Mesendoderm (in vitro differentiated cells): ENCODE measurements around the gene PCSK1.

Experiments
- DNase-seq: peaks from one replicate; pipeline ENCODE4 v3.0.0; 2013
- H2AK5ac ChIP-seq: 2 replicates; pipeline ENCODE4 v1.6.1; 2013; ENCODE audit warnings: low read length, inconsistent platforms
- H2BK120ac ChIP-seq: 2 replicates; pipeline ENCODE4 v1.6.1; 2013; ENCODE audit warnings: low read depth, mild to moderate bottlenecking, low read length, moderate library complexity, mixed read lengths
- H2BK15ac ChIP-seq: replicated peaks from 2 replicates; pipeline ENCODE4 v1.6.1; 2013; ENCODE audit warnings: low read depth, mild to moderate bottlenecking, moderate library complexity
- H2BK5ac ChIP-seq: 2 replicates; pipeline ENCODE4 v1.6.1; 2013; ENCODE audit warnings: low read length, inconsistent platforms
- H3K18ac ChIP-seq: 2 replicates; pipeline ENCODE4 v1.6.1; 2013; ENCODE audit warnings: mild to moderate bottlenecking, low read length, mixed read lengths
- H3K23ac ChIP-seq: one replicate; pipeline ENCODE4 v1.6.1; 2013; ENCODE audit warnings: low read length
- H3K27ac ChIP-seq: 2 replicates; pipeline ENCODE4 v1.5.1; 2013; ENCODE audit warnings: low read depth, mild to moderate bottlenecking, inconsistent platforms, low read length, moderate library complexity
- H3K27me3 ChIP-seq: 2 replicates; pipeline ENCODE4 v1.6.1; 2013; ENCODE audit warnings: low read length, control low read depth, mild to moderate bottlenecking, inconsistent platforms; ENCODE audit not compliant: insufficient read depth, poor library complexity
- H3K36me3 ChIP-seq: 2 replicates; pipeline ENCODE4 v1.6.1; 2013; ENCODE audit warnings: low read length, inconsistent platforms; ENCODE audit not compliant: control insufficient read depth, insufficient read depth
- H3K4ac ChIP-seq: one replicate; pipeline ENCODE4 v1.6.1; 2013; ENCODE audit warnings: low read depth, mild to moderate bottlenecking, low read length, moderate library complexity
- H3K4me1 ChIP-seq: 2 replicates; pipeline ENCODE4 v1.6.1; 2013; ENCODE audit warnings: low read depth, low read length, inconsistent platforms; ENCODE audit not compliant: control insufficient read depth
- H3K4me2 ChIP-seq: 2 replicates; pipeline ENCODE4 v1.6.1; 2013; ENCODE audit warnings: low read length
- H3K4me3 ChIP-seq: 2 replicates; pipeline ENCODE4 v1.5.1; 2013; ENCODE audit warnings: mild to moderate bottlenecking, low read length
- H3K56ac ChIP-seq: one replicate; pipeline ENCODE4 v1.6.1; 2013; ENCODE audit warnings: low read length
- H3K79me1 ChIP-seq: 2 replicates; pipeline ENCODE4 v1.6.1; 2013; ENCODE audit warnings: low read length, inconsistent platforms
- H3K79me2 ChIP-seq: 2 replicates; pipeline ENCODE4 v1.6.1; 2013; ENCODE audit warnings: mild to moderate bottlenecking, low read length; ENCODE audit not compliant: control insufficient read depth, insufficient read depth
- H3K9ac ChIP-seq: 2 replicates; pipeline ENCODE4 v1.6.1; 2013; ENCODE audit warnings: low read length, inconsistent platforms
- H4K5ac ChIP-seq: one replicate; pipeline ENCODE4 v1.6.1; 2013; ENCODE audit warnings: low read length
- H4K8ac ChIP-seq: one replicate; pipeline ENCODE4 v1.6.1; 2013; ENCODE audit warnings: low read depth, mild to moderate bottlenecking, control low read depth, low read length, moderate library complexity
- WGBS: extraction: QIAGEN DNeasy Blood & Tissue Kit; methylation state at CpG from one replicate; pipeline ENCODE4 v1.1.7; 2013; ENCODE audit warnings: low lambda C conversion rate, missing lambda C conversion rate; ENCODE audit not compliant: insufficient coverage; ENCODE audit errors: extremely low coverage; 5-methylcytosine and 5-hydroxymethylcytosine counted together

PCSK1 gene

DNA sequence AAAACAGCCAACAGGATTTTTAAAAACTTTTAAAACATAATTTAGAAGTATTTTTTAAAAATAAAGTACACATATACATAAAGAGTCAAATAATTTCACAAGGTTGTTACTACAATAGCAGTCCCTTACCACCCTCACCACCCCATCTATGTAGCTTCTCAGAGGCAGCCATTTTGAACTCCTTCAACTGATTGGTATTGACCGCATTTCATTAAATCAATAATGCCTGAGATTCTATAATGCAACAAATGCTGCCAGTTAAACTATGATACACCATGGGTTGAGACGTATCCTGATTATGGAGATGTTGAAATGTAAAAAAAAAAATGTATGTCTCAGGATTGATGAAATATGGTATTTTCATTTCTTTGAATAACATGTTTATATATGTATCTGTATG lies 78.8 kb downstream of the PCSK1 start:
- Histone ChIP-seq H3K56ac (no peak overlapping the region), H2BK5ac (no peak overlapping the region), H3K4ac (no peak overlapping the region), H3K27me3 (no peaks in the 10 kb centered on the region), H3K36me3 (no peaks in the 10 kb centered on the region), H3K4me3 (no peak overlapping the region), H2BK120ac (no peak overlapping the region), H3K79me2 (no peaks in the 10 kb centered on the region), H2BK15ac (no peak overlapping the region), H3K9ac (no peak overlapping the region), H4K8ac (no peak overlapping the region), H2AK5ac (no peak overlapping the region), H3K27ac (no peak overlapping the region), H3K18ac (no peak overlapping the region), H3K4me2 (no peak overlapping the region), H3K79me1 (no peaks in the 10 kb centered on the region), H4K5ac (no peak overlapping the region), H3K23ac (no peak overlapping the region), H3K4me1 (no peaks in the 10 kb centered on the region)
- WGBS, result no CpG with 5 or more reads among the region's 2 CpGs
- DNase-seq, result no peak

GRCh38 chr5:96353220-96353619 lies 79.8 kb downstream of the PCSK1 start:
- H3K27me3 ChIP-seq, result no peaks in the 10 kb centered on the region
- no peak for DNase-seq
- no peak overlapping the region for H3K18ac ChIP-seq
- H3K23ac ChIP-seq, result no peak overlapping the region
- no peak overlapping the region for H4K5ac ChIP-seq
- H3K9ac ChIP-seq, result no peak overlapping the region
- no CpG with 5 or more reads among the region's 1 CpG for WGBS
- H2AK5ac ChIP-seq, result no peak overlapping the region
- H3K79me2 ChIP-seq, result no peaks in the 10 kb centered on the region
- H3K4me2 ChIP-seq, result no peak overlapping the region
- no peak overlapping the region for H3K4ac ChIP-seq
- no peak overlapping the region for H3K56ac ChIP-seq
- H3K79me1 ChIP-seq, result no peaks in the 10 kb centered on the region
- no peak overlapping the region for H2BK15ac ChIP-seq
- H2BK120ac ChIP-seq, result no peak overlapping the region
- H2BK5ac ChIP-seq, result no peak overlapping the region
- H3K4me1 ChIP-seq, result no peaks in the 10 kb centered on the region
- H3K36me3 ChIP-seq, result no peaks in the 10 kb centered on the region
- no peak overlapping the region for H3K4me3 ChIP-seq
- H3K27ac ChIP-seq, result no peak overlapping the region
- H4K8ac ChIP-seq, result no peak overlapping the region

- H3K18ac ChIP-seq, result no peak overlapping the region
- no peak overlapping the region for H2AK5ac ChIP-seq
- no peak overlapping the region for H3K4me2 ChIP-seq
- WGBS, result no CpG with 5 or more reads among the region's 2 CpGs
- H3K27ac ChIP-seq, result no peak overlapping the region
- no peak overlapping the region for H4K8ac ChIP-seq
- no peak overlapping the region for H2BK15ac ChIP-seq
- no peak overlapping the region for H3K4ac ChIP-seq
- H3K79me1 ChIP-seq, result no peaks in the 10 kb centered on the region
- no peak for DNase-seq
- H3K9ac ChIP-seq, result no peak overlapping the region
- H2BK120ac ChIP-seq, result no peak overlapping the region
- no peak overlapping the region for H2BK5ac ChIP-seq
- no peaks in the 10 kb centered on the region for H3K4me1 ChIP-seq
- H4K5ac ChIP-seq, result no peak overlapping the region
- H3K36me3 ChIP-seq, result no peaks in the 10 kb centered on the region
- H3K27me3 ChIP-seq, result no peaks in the 10 kb centered on the region
- H3K56ac ChIP-seq, result no peak overlapping the region
- H3K79me2 ChIP-seq, result no peaks in the 10 kb centered on the region
- no peak overlapping the region for H3K4me3 ChIP-seq
- no peak overlapping the region for H3K23ac ChIP-seq
Measured at GRCh38 chr5:96350678-96351077, 82.4 kb downstream of the PCSK1 start.

- DNase-seq, result no peak
- WGBS, result no CpG with 5 or more reads among the region's 1 CpG
Measured at GRCh38 chr5:96348536-96348935, 84.5 kb downstream of the PCSK1 start.

GRCh38 chr5:96347502-96348292 lies 85.4 kb downstream of the PCSK1 start:
- H3K4me1 ChIP-seq, result no peaks in the 10 kb centered on the region

More at GRCh38 chr5:96348536-96348935, 84.5 kb downstream of the PCSK1 start:
- Histone ChIP-seq H3K4me3 (no peak overlapping the region), H2BK120ac (no peak overlapping the region), H3K79me1 (no peaks in the 10 kb centered on the region), H3K4me1 (no peaks in the 10 kb centered on the region), H2AK5ac (no peak overlapping the region), H4K5ac (no peak overlapping the region), H3K27ac (no peak overlapping the region), H3K36me3 (no peaks in the 10 kb centered on the region), H4K8ac (no peak overlapping the region), H3K4ac (no peak overlapping the region), H3K18ac (no peak overlapping the region), H3K4me2 (no peak overlapping the region), H3K27me3 (no peaks in the 10 kb centered on the region), H2BK15ac (no peak overlapping the region), H3K56ac (no peak overlapping the region), H2BK5ac (no peak overlapping the region), H3K9ac (no peak overlapping the region), H3K79me2 (no peaks in the 10 kb centered on the region), H3K23ac (no peak overlapping the region)

More at GRCh38 chr5:96347502-96348292, 85.4 kb downstream of the PCSK1 start:
- Histone ChIP-seq H2BK5ac (no peak overlapping the region), H3K23ac (no peak overlapping the region), H3K56ac (no peak overlapping the region), H3K4ac (no peak overlapping the region), H3K27me3 (no peaks in the 10 kb centered on the region), H3K27ac (no peak overlapping the region), H2BK15ac (no peak overlapping the region), H3K36me3 (no peaks in the 10 kb centered on the region), H2BK120ac (no peak overlapping the region), H3K79me2 (no peaks in the 10 kb centered on the region), H4K5ac (no peak overlapping the region), H4K8ac (no peak overlapping the region), H3K18ac (no peak overlapping the region), H3K9ac (no peak overlapping the region), H3K79me1 (no peaks in the 10 kb centered on the region), H3K4me3 (no peak overlapping the region), H3K4me2 (no peak overlapping the region), H2AK5ac (no peak overlapping the region)
- no CpG with 5 or more reads among the region's 4 CpGs for WGBS
- no peak for DNase-seq
